Measurements from ENCODE around the gene PCBP3.

The PCBP3 gene

GRCh38 chr21:45927851-45928850 lies 284.6 kb downstream of the PCBP3 start:
- DNase-seq (ENCODE audit: low read depth in 3 of 3): no peak

GRCh38 chr21:45929449-45929848 lies 285.9 kb downstream of the PCBP3 start:
- DNase-seq (ENCODE audit: low read depth in 3 of 3): no peak

- no peak for DNase-seq (ENCODE audit: low read depth in 3 of 3)
Observed at GRCh38 chr21:45930231-45930760, 286.8 kb downstream of the PCBP3 start.

- no peak for DNase-seq (ENCODE audit: low read depth in 3 of 3)
Observed at GRCh38 chr21:45930792-45931191, 287.3 kb downstream of the PCBP3 start.

- DNase-seq (ENCODE audit: low read depth in 3 of 3): no peak
Observed at GRCh38 chr21:45931397-45931969, 288.0 kb downstream of the PCBP3 start.

GRCh38 chr21:45932922-45933502 lies 289.5 kb downstream of the PCBP3 start:
- DNase-seq (ENCODE audit: low read depth in 3 of 3): no peak

- no peak for DNase-seq (ENCODE audit: low read depth in 3 of 3)
Observed at GRCh38 chr21:45934085-45934484, 290.6 kb downstream of the PCBP3 start.

GRCh38 chr21:45934554-45934953 lies 291.0 kb downstream of the PCBP3 start:
- no peak for DNase-seq (ENCODE audit: low read depth in 3 of 3)

GRCh38 chr21:45935628-45936027 lies 292.1 kb downstream of the PCBP3 start:
- no peak for DNase-seq (ENCODE audit: low read depth in 3 of 3)

- no peak for DNase-seq (ENCODE audit: low read depth in 3 of 3)
Observed at GRCh38 chr21:45937721-45938452, 294.4 kb downstream of the PCBP3 start.

- no peak for DNase-seq (ENCODE audit: low read depth in 3 of 3)
Observed at GRCh38 chr21:45938453-45938755, 294.9 kb downstream of the PCBP3 start.

GRCh38 chr21:45938811-45939520 lies 295.4 kb downstream of the PCBP3 start:
- DNase-seq (ENCODE audit: low read depth in 3 of 3): no peak

- DNase-seq (ENCODE audit: low read depth in 3 of 3): no peak
Observed at GRCh38 chr21:45939521-45940045, 296.1 kb downstream of the PCBP3 start.

- no peak for DNase-seq (ENCODE audit: low read depth in 3 of 3)
Observed at GRCh38 chr21:45940091-45940490, 296.6 kb downstream of the PCBP3 start.

- DNase-seq (ENCODE audit: low read depth in 3 of 3): no peak
Observed at GRCh38 chr21:45940621-45941337, 297.3 kb downstream of the PCBP3 start.

- DNase-seq (ENCODE audit: low read depth in 3 of 3): no peak
Observed at GRCh38 chr21:45941338-45941710, 297.8 kb downstream of the PCBP3 start.

GRCh38 chr21:45941717-45942546 lies 298.4 kb downstream of the PCBP3 start:
- no peak for DNase-seq (ENCODE audit: low read depth in 3 of 3)

- no peak for DNase-seq (ENCODE audit: low read depth in 3 of 3)
Observed at GRCh38 chr21:45942755-45943629, 299.5 kb downstream of the PCBP3 start.
